22Rv1 (cell line): Measurements from ENCODE around the gene RNF39.
A peak's percentile ranks its signal among the peaks of the same experiment; 100 is the strongest.

Source experiments
- H3K27ac ChIP-seq: fragments of 450-650 bp; 2 replicates; pipeline ENCODE4 v1.5.1; 2017
- CTCF ChIP-seq: fragments of 450-650 bp; IDR thresholded peaks from 2 replicates; pipeline ENCODE4 v1.5.1; 2017; ENCODE audit warnings: mild to moderate bottlenecking
- ZFX ChIP-seq: fragments of 450-650 bp; IDR thresholded peaks from 2 replicates; pipeline ENCODE4 v1.6.1; 2017; ENCODE audit warnings: antibody characterized with exemption, borderline replicate concordance

The RNF39 gene

DNA sequence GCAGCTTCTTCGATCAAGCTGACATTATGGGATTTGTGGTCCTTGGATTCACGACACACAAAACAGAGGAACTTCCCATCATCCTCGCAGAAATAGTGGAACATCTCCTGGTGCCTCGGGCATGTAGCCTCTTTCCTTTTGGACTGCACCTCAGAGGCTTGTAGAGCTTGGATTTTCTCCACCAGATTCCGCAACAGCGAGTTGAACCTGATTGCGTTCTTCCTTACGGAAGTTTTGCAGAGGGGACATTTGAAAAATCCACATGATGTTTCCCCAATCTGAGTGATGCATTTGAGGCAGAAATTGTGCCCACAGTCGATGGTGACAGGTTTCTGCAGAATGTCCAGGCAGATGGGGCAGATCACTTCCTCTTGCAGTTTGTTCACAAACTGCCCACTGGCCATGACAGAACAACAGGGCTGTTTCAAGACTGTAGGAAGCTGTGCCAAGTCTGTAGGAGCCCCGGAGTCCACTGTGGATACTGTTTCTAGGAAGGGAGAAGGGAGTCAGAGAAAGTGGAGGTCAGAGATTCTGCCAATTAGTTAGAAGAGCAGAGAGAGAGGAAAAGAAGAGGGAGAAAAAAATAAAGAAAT, 36.9 kb upstream of the RNF39 start:
- TF ChIP-seq CTCF (no peak), ZFX (no peak)
- H3K27ac ChIP-seq = no peak overlapping the region

- TF ChIP-seq ZFX (no peak), CTCF (no peak)
- no peak overlapping the region for H3K27ac ChIP-seq
Observed at GRCh38 chr6:30111266-30111856, 35.8 kb upstream of the RNF39 start.

DNA sequence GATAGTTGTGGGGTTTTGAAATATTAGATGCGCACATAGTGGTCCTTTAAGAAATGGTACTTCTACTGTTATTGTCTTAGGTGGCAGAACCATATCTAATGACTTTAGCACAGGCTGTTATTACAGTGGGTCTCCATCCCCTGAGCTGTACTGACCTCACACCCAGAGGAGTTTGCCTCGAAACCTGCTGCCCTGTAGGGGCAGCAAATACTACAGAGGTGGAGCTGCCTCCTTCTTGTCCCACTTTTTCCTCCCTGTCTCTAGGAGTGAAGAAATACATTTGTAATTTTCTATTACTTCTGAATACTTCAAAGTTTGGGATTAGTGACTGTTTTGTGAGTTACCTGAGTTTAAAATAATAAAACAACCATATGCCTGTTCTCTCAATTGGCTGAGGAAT, 29.1 kb upstream of the RNF39 start:
- no peak overlapping the region for H3K27ac ChIP-seq
- TF ChIP-seq ZFX (no peak), CTCF (no peak)

DNA sequence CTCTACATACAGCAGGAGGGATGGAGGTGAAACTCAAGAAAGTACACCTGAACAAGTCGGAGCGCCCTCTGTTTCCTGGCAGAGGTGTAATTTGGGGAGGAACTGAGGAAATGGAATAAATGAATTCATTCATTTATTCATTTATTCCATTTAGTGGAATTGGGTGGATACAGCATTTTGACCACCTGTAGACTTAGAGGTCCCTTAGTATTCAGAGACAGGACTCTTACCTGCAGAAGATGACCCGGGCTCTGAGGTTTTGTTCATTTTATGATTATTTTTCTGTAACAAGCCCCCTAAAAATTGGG, 28.3 kb upstream of the RNF39 start:
- no peak for TF ChIP-seq ZFX
- TF ChIP-seq CTCF = no peak

GRCh38 chr6:30102970-30103871, 27.7 kb upstream of the RNF39 start:
- TF ChIP-seq ZFX (no peak), CTCF (peak; percentile 89)
- peak overlapping the region; percentile 38; the same call in 1 of the 2 replicates for H3K27ac ChIP-seq

More for the DNA sequence above, 28.3 kb upstream of the RNF39 start:
- no peak overlapping the region for H3K27ac ChIP-seq

DNA sequence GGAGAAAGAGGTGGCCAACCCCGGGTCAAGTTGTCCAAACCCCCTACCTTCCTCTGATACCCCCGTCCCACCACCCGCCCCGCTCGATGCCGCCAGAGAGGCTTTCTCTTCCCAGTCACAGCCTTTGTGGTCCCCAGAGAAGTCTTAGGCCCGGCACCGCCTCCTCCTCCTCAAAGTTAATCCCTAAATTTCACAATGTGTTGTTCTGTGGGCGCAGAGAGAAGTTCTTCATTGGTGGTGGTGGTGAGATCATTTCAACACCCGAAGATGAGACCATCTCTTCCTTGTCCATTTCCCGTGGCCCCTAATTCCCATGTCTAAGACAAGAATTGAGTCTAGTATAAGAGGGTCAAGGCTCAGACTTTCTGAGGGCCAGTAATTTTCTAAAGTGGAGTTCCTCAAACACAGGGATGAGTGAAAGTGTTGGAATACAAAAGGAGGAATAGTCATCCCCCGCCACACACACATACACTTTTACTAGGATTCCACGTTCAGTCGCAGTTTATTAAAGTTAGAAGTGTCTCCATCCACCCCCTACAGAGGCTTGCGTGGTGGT, 26.9 kb upstream of the RNF39 start:
- TF ChIP-seq ZFX (no peak), CTCF (no peak)
- H3K27ac ChIP-seq = peak overlapping the region; percentile 38; the same call in 1 of the 2 replicates
